GM23248 (cell line): ENCODE results near the gene CELA2B.

Source experiments
- EZH2 ChIP-seq: fragments of 200-600 bp; sonication (generic); IDR thresholded peaks from 2 replicates; pipeline ENCODE4 v1.6.1; 2018; ENCODE audit warnings: antibody characterized with exemption, mild to moderate bottlenecking; ENCODE audit not compliant: insufficient read depth, poor library complexity, severe bottlenecking
- EZH2phosphoT487 ChIP-seq: fragments of 200-600 bp; sonication (generic); IDR thresholded peaks from 2 replicates; pipeline ENCODE4 v1.6.1; 2018; ENCODE audit warnings: antibody characterized with exemption, moderate library complexity, mild to moderate bottlenecking, low read depth; ENCODE audit not compliant: insufficient read depth

GRCh38 chr1:15531682-15532081 lies 55.8 kb downstream of the CELA2B start:
- TF ChIP-seq EZH2 (no peak), EZH2phosphoT487 (no peak)
